HEK293 (cell line): Measurements from ENCODE around the gene CREB5.
"Not testable (repeated sequence)": the region's sequence is repeated elsewhere in the genome, so short reads cannot be mapped to it uniquely, and the experiment has no call there.

Experiments used
- SCRT1 ChIP-seq: fragments of 450-650 bp; formaldehyde crosslinking; IDR thresholded peaks from 2 replicates; pipeline ENCODE4 v1.5.1; 2016; ENCODE audit warnings: missing biosample characterization, missing genetic modification characterization, borderline replicate concordance
- ZNF138 ChIP-seq: fragments of 450-650 bp; formaldehyde crosslinking; IDR thresholded peaks from 2 replicates; pipeline ENCODE4 v1.5.1; 2016; ENCODE audit warnings: missing biosample characterization, missing genetic modification characterization, borderline replicate concordance
- ZNF423 ChIP-seq: fragments of 450-650 bp; formaldehyde crosslinking; IDR thresholded peaks from 2 replicates; pipeline ENCODE4 v1.5.1; 2016; ENCODE audit warnings: missing biosample characterization, missing genetic modification characterization
- ZNF558 ChIP-seq: fragments of 450-650 bp; formaldehyde crosslinking; IDR thresholded peaks from 2 replicates; pipeline ENCODE4 v1.5.1; 2016; ENCODE audit warnings: missing biosample characterization, missing genetic modification characterization
- TF ChIP-seq, protein P1 (sequence below): fragments of 450-650 bp; formaldehyde crosslinking; IDR thresholded peaks from 2 replicates; pipeline ENCODE4 v1.5.1; 2017; ENCODE audit warnings: missing biosample characterization, missing genetic modification characterization
- TF ChIP-seq, protein P2 (sequence below): fragments of 450-650 bp; formaldehyde crosslinking; IDR thresholded peaks from 2 replicates; pipeline ENCODE4 v1.5.1; 2016; ENCODE audit warnings: missing biosample characterization, missing genetic modification characterization
- TF ChIP-seq, protein P3 (sequence below): fragments of 450-650 bp; formaldehyde crosslinking; IDR thresholded peaks from 2 replicates; pipeline ENCODE4 v1.5.1; 2016; ENCODE audit warnings: missing biosample characterization, missing genetic modification characterization

DNA sequence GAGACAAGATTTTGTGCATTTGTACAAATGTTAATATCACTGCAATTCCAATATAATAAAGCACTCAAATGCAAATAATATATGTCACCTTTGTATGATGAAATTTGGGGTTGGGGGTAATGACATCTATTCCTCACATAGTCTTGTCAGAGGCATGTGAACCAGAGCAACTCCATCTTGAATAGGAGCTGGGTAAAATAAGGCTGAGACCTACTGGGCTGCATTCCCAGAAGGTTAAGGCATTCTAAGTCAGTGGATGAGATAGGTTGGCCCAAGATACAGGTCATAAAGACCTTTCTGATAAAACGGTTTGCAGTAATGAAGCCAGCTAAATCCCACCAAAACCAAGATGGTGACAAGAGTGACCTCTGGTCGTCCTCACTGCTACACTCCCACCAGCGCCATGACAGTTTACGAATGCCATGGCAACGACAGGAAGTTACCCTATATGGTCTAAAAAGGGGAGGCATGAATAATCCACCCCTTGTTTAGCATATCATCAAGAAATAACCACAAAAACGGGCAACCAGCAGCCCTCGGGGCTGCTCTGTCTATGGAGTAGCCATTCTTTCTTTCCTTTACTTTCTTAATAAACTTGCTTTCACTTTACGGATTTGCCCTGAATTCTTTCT lies 413.6 kb downstream of the CREB5 start:
- not testable (repeated sequence) for TF ChIP-seq ZNF558; ZNF423 (tag by site-specific recombination); ZNF138 (tag by site-specific recombination); SCRT1 (tag by site-specific recombination)
- TF ChIP-seq, protein P1, sequence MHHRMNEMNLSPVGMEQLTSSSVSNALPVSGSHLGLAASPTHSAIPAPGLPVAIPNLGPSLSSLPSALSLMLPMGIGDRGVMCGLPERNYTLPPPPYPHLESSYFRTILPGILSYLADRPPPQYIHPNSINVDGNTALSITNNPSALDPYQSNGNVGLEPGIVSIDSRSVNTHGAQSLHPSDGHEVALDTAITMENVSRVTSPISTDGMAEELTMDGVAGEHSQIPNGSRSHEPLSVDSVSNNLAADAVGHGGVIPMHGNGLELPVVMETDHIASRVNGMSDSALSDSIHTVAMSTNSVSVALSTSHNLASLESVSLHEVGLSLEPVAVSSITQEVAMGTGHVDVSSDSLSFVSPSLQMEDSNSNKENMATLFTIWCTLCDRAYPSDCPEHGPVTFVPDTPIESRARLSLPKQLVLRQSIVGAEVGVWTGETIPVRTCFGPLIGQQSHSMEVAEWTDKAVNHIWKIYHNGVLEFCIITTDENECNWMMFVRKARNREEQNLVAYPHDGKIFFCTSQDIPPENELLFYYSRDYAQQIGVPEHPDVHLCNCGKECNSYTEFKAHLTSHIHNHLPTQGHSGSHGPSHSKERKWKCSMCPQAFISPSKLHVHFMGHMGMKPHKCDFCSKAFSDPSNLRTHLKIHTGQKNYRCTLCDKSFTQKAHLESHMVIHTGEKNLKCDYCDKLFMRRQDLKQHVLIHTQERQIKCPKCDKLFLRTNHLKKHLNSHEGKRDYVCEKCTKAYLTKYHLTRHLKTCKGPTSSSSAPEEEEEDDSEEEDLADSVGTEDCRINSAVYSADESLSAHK (tag by site-specific recombination): not testable (repeated sequence)
- TF ChIP-seq, protein P2, sequence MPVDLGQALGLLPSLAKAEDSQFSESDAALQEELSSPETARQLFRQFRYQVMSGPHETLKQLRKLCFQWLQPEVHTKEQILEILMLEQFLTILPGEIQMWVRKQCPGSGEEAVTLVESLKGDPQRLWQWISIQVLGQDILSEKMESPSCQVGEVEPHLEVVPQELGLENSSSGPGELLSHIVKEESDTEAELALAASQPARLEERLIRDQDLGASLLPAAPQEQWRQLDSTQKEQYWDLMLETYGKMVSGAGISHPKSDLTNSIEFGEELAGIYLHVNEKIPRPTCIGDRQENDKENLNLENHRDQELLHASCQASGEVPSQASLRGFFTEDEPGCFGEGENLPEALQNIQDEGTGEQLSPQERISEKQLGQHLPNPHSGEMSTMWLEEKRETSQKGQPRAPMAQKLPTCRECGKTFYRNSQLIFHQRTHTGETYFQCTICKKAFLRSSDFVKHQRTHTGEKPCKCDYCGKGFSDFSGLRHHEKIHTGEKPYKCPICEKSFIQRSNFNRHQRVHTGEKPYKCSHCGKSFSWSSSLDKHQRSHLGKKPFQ: not testable (repeated sequence)
- TF ChIP-seq, protein P3, sequence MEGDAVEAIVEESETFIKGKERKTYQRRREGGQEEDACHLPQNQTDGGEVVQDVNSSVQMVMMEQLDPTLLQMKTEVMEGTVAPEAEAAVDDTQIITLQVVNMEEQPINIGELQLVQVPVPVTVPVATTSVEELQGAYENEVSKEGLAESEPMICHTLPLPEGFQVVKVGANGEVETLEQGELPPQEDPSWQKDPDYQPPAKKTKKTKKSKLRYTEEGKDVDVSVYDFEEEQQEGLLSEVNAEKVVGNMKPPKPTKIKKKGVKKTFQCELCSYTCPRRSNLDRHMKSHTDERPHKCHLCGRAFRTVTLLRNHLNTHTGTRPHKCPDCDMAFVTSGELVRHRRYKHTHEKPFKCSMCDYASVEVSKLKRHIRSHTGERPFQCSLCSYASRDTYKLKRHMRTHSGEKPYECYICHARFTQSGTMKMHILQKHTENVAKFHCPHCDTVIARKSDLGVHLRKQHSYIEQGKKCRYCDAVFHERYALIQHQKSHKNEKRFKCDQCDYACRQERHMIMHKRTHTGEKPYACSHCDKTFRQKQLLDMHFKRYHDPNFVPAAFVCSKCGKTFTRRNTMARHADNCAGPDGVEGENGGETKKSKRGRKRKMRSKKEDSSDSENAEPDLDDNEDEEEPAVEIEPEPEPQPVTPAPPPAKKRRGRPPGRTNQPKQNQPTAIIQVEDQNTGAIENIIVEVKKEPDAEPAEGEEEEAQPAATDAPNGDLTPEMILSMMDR (tag by site-specific recombination): not testable (repeated sequence)
